ENCODE results near the gene SYK. TPM values are rescaled to one million over a fixed set of nuclear protein-coding genes. Genes with fewer than 3 reads are reported as not detected.

The SYK gene
- total and polyA plus RNA-seq, 2 of the 4 experiments (the other 2 are of a cell fraction), result not detected

DNA sequence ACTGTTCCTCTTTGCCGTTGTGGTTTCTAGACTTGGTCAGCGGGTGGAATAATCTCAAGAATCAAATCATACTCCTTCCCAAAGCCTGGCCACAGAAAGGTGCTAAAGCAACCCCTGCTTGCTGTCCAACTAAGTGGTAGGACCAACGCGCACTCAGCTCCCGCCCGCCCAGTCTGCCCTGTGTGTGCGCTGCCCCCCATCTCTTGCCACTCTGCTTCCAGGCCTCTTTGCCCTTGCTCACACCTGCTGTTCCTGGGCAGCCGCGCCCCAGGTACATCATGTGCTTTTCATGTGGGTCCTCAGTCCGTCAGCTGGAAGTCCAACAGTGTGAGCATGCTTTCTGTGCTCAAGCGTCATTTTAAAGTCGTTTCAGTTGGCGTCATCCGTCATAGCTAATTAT lies 65.5 kb downstream of the SYK start:
- TF ChIP-seq MAFK (IDR thresholded peaks at IDR 0.05; ENCODE audit: low read depth, low read length), result no peak
- TF ChIP-seq BHLHE40 (IDR thresholded peaks at IDR 0.05; ENCODE audit: low read depth, low read length), result no peak
- TF ChIP-seq MXI1 (IDR thresholded peaks at IDR 0.05; ENCODE audit: borderline replicate concordance, low read depth, low read length), result no peak
- no peak for TF ChIP-seq RAD21 (IDR thresholded peaks at IDR 0.05; ENCODE audit: low read length)
- TF ChIP-seq, protein P1, sequence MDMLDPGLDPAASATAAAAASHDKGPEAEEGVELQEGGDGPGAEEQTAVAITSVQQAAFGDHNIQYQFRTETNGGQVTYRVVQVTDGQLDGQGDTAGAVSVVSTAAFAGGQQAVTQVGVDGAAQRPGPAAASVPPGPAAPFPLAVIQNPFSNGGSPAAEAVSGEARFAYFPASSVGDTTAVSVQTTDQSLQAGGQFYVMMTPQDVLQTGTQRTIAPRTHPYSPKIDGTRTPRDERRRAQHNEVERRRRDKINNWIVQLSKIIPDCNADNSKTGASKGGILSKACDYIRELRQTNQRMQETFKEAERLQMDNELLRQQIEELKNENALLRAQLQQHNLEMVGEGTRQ (IDR thresholded peaks at IDR 0.05; ENCODE audit: low read depth, low read length), result no peak
- no peak for TF ChIP-seq MAZ (IDR thresholded peaks at IDR 0.05; ENCODE audit: borderline replicate concordance, low read depth, low read length)
- no peak for TF ChIP-seq FOS (IDR thresholded peaks at IDR 0.05; ENCODE audit: low read depth, low read length)
- TF ChIP-seq RFX5 (IDR thresholded peaks at IDR 0.05; ENCODE audit: low read depth, low read length), result no peak
- TF ChIP-seq, protein P2, sequence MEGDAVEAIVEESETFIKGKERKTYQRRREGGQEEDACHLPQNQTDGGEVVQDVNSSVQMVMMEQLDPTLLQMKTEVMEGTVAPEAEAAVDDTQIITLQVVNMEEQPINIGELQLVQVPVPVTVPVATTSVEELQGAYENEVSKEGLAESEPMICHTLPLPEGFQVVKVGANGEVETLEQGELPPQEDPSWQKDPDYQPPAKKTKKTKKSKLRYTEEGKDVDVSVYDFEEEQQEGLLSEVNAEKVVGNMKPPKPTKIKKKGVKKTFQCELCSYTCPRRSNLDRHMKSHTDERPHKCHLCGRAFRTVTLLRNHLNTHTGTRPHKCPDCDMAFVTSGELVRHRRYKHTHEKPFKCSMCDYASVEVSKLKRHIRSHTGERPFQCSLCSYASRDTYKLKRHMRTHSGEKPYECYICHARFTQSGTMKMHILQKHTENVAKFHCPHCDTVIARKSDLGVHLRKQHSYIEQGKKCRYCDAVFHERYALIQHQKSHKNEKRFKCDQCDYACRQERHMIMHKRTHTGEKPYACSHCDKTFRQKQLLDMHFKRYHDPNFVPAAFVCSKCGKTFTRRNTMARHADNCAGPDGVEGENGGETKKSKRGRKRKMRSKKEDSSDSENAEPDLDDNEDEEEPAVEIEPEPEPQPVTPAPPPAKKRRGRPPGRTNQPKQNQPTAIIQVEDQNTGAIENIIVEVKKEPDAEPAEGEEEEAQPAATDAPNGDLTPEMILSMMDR (conservative IDR thresholded peaks at IDR 0.05; ENCODE audit: low read depth, low read length), result no peak
- TF ChIP-seq POLR2A (IDR thresholded peaks at IDR 0.05; ENCODE audit: low read depth, low read length), result no peak
- TF ChIP-seq CHD1 (IDR thresholded peaks at IDR 0.05; ENCODE audit: low read depth, low read length), result no peak
- TF ChIP-seq RCOR1 (IDR thresholded peaks at IDR 0.05; ENCODE audit: insufficient replicate concordance, low read length), result no peak
- TF ChIP-seq CEBPB (IDR thresholded peaks at IDR 0.05; ENCODE audit: low read depth, low read length), result no peak
- no peak for TF ChIP-seq SMC3 (IDR thresholded peaks at IDR 0.05; ENCODE audit: low read depth, low read length)
- TF ChIP-seq NFE2L2 (IDR thresholded peaks at IDR 0.05; ENCODE audit: low read depth, low read length), result no peak
- TF ChIP-seq, protein P3, sequence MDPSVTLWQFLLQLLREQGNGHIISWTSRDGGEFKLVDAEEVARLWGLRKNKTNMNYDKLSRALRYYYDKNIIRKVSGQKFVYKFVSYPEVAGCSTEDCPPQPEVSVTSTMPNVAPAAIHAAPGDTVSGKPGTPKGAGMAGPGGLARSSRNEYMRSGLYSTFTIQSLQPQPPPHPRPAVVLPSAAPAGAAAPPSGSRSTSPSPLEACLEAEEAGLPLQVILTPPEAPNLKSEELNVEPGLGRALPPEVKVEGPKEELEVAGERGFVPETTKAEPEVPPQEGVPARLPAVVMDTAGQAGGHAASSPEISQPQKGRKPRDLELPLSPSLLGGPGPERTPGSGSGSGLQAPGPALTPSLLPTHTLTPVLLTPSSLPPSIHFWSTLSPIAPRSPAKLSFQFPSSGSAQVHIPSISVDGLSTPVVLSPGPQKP (IDR thresholded peaks at IDR 0.05; ENCODE audit: borderline replicate concordance, low read depth, low read length), result no peak
- BruUV-seq (replicated peaks), result no TSS peak
- Histone ChIP-seq H2BK20ac (ENCODE audit: low read depth, low read length) (no peak overlapping the region), H3K4me1 (ENCODE audit: control insufficient read depth, insufficient read depth, low read length) (no peaks in the 10 kb centered on the region), H3K18ac (ENCODE audit: low read depth, low read length) (no peak overlapping the region), H3K23ac (ENCODE audit: low read depth, low read length) (no peak overlapping the region), H2AK5ac (ENCODE audit: low read depth, low read length) (no peak overlapping the region), H3K27me3 (ENCODE audit: control insufficient read depth, insufficient read depth, low read length) (no peaks in the 10 kb centered on the region; the same call in none of the 2 replicates), H3K9me3 (ENCODE audit: control insufficient read depth, insufficient read depth, low read length) (no peaks in the 10 kb centered on the region), H3K14ac (replicated peaks; ENCODE audit: low read depth, low read length) (no peak overlapping the region), H2BK120ac (ENCODE audit: low read depth, low read length) (no peak overlapping the region), H4K20me1 (ENCODE audit: insufficient read depth, low read length) (no peaks in the 10 kb centered on the region), H2BK5ac (ENCODE audit: low read depth, low read length, poor library complexity, severe bottlenecking) (no peak overlapping the region), H3K4me3 (ENCODE audit: insufficient read depth, low read depth, low read length) (no peak overlapping the region), H3K36me3 (ENCODE audit: control insufficient read depth, insufficient read depth, low read length) (no peaks in the 10 kb centered on the region), H3K56ac (ENCODE audit: extremely low read depth, insufficient read depth, low read length) (no peak overlapping the region), H4K8ac (ENCODE audit: low read depth in 2 of 2, low read length in 2 of 2) (no peak overlapping the region), H3K4ac (ENCODE audit: low read depth, low read length) (no peak overlapping the region), H2BK15ac (ENCODE audit: low read depth, low read length) (no peak overlapping the region), H2AK9ac (replicated peaks; ENCODE audit: low read depth, low read length, poor library complexity) (no peak overlapping the region), H3K9me1 (ENCODE audit: insufficient read depth, low read length) (no peaks in the 10 kb centered on the region), H3K79me1 (ENCODE audit: low read depth in 1 of 2, low read length in 2 of 2) (no peaks in the 10 kb centered on the region), H2AFZ (replicated peaks; ENCODE audit: low read length, poor library complexity) (no peak overlapping the region), H3K9ac (ENCODE audit: low read depth, low read length) (no peak overlapping the region), H4K5ac (ENCODE audit: low read depth, low read length) (no peak overlapping the region), H3K4me2 (ENCODE audit: low read depth, low read length) (no peak overlapping the region), H3K27ac (ENCODE audit: insufficient read depth, low read length) (no peak overlapping the region), H4K91ac (ENCODE audit: insufficient read depth, low read depth, low read length) (no peak overlapping the region)
- CTCF ChIA-PET, result no interaction called here
- no peak for DNase-seq
- 83% methylated on average over 10 of the region's 14 CpGs; no CpG with 5 or more reads in 1 of the 2 experiments for WGBS, 2 experiments (ENCODE audit: extremely low coverage in 2 of 2, insufficient read length in 1 of 2)
- dilution Hi-C loops (cut with HindIII; ENCODE audit: low sequenced_read_pairs, unreplicated experiment) (no loop called here), in situ Hi-C loops (cut with MboI; ENCODE audit: low sequenced_read_pairs) (no loop called here), intact Hi-C loops (cut with micrococcal nuclease) (no loop called here)
- POLR2A ChIA-PET (ENCODE audit: unreplicated experiment), result no interaction called here
- no peak for ATAC-seq (ENCODE audit: low read depth)
